Activated B cell treated with CpG ODN at 0.5 μM for 24 hours (primary cell): ENCODE measurements around the gene PALLD. TPM values are rescaled to one million over a fixed set of nuclear protein-coding genes. Genes with fewer than 3 reads are reported as not detected.

Experiments used
- ATAC-seq: fragments of 200-7000 bp; cut with Tn5 transposase; one replicate; pipeline ENCODE4 v1.10.0; 2021; ENCODE audit warnings: low read depth, mild to moderate bottlenecking, moderate library complexity
- CTCF ChIA-PET: fragments of 350-600 bp; sonication (Branson Sonifier 250); formaldehyde crosslinking; loops from one replicate; lab custom pipeline; 2021; ENCODE audit warnings: antibody characterized with exemption; lab: Charles Lee
- POLR2A ChIA-PET: fragments of 350-600 bp; sonication (Branson Sonifier 250); formaldehyde crosslinking; loops from one replicate; lab custom pipeline; 2021; ENCODE audit warnings: antibody characterized with exemption; lab: Charles Lee
- DNase-seq: peaks from one replicate; pipeline ENCODE4 v3.0.0; 2022
- H3K27ac Mint-ChIP-seq: one replicate; pipeline ENCODE4 v1.8.0; 2020; ENCODE audit warnings: mixed read lengths
- H3K27me3 Mint-ChIP-seq: one replicate; pipeline ENCODE4 v1.8.0; 2021; ENCODE audit warnings: mixed read lengths
- H3K36me3 Mint-ChIP-seq: one replicate; pipeline ENCODE4 v1.8.0; 2021; ENCODE audit warnings: low read depth, mixed read lengths
- H3K4me1 Mint-ChIP-seq: one replicate; pipeline ENCODE4 v1.8.0; 2021; ENCODE audit warnings: mixed read lengths
- H3K4me3 Mint-ChIP-seq: one replicate; pipeline ENCODE4 v1.8.0; 2020; ENCODE audit warnings: mild to moderate bottlenecking, mixed read lengths
- H3K9me3 Mint-ChIP-seq: one replicate; pipeline ENCODE4 v1.8.0; 2020; ENCODE audit warnings: mixed read lengths
- intact Hi-C: fragments of 100-400 bp; cut with micrococcal nuclease; formaldehyde crosslinking; loops from one replicate; pipeline ENCODE4 v1.15.1; 2024
- total RNA-seq: library from RNA; stranded (reverse); gene quantifications from 2 replicates; pipeline ENCODE4 v1.2.3, GENCODE V29; 2022
- TF ChIP-seq, protein P1 (sequence below): fragments of 200-600 bp; IDR thresholded peaks from one replicate; pipeline ENCODE4 v1.8.0; 2022; ENCODE audit warnings: antibody characterized with exemption, mild to moderate bottlenecking

Gene PALLD
- total RNA-seq, 1 donor from 2014 or later, result 0.44 TPM

DNA sequence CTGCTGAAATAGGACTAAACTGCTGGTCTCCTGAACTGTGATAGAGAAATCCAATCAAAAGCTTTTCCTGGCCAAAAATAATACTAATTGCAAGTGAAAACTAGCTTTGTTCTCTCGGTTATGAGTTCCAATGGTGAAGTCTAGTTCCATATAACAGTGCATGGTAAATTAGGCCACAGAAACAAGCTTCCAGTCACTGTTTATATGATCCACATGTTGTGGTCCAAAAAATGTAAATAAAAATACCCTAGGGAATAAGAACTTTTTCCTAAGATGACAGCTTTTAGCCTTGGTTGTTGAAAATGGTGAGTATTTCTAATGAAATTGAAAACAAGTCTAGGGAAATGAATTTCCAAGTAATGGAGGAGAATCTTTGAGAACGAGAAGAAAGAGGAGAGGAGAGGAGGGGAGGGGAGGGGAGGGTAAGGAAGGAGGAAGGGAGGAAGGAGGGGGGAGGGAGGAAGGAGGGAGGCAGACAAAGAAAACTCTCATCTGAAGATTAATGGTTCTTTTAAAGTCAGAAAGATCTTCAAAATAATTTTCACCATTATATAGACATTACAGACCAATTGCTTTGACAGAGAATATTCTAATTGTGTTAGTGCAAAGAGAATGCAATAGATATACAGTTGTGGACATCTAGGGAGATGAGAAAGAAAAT lies 26.1 kb downstream of the PALLD start:
- Mint-ChIP-seq H3K27me3 (peaks cover 2% of the 10 kb centered on the region), H3K9me3 (no peaks in the 10 kb centered on the region), H3K36me3 (no peaks in the 10 kb centered on the region), H3K27ac (no peak overlapping the region), H3K4me1 (no peaks in the 10 kb centered on the region), H3K4me3 (no peak overlapping the region)
- TF ChIP-seq, protein P1, sequence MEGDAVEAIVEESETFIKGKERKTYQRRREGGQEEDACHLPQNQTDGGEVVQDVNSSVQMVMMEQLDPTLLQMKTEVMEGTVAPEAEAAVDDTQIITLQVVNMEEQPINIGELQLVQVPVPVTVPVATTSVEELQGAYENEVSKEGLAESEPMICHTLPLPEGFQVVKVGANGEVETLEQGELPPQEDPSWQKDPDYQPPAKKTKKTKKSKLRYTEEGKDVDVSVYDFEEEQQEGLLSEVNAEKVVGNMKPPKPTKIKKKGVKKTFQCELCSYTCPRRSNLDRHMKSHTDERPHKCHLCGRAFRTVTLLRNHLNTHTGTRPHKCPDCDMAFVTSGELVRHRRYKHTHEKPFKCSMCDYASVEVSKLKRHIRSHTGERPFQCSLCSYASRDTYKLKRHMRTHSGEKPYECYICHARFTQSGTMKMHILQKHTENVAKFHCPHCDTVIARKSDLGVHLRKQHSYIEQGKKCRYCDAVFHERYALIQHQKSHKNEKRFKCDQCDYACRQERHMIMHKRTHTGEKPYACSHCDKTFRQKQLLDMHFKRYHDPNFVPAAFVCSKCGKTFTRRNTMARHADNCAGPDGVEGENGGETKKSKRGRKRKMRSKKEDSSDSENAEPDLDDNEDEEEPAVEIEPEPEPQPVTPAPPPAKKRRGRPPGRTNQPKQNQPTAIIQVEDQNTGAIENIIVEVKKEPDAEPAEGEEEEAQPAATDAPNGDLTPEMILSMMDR, result no peak
- ATAC-seq, result no peak
- intact Hi-C loops, result no loop called here
- POLR2A ChIA-PET, result no interaction called here
- DNase-seq, result no peak
- CTCF ChIA-PET, result no interaction called here

DNA sequence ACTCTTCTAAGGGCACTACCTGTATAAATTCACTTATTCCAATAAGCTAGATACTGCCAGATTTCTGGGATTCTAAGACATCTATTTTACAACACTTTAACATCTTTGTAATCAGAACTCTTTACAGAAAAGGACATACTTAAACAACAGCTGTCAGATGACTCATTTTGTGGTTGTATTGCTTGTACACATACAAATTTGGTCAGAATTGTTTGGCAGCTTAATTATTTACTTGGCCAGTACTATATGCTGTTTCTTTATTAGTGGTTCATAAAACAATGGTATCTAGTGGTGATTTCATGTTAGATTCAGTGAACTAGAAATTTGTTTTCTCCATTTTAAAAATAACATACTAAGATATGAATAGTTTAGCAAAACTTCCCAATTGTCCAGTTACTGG lies 27.2 kb downstream of the PALLD start:
- DNase-seq (no peak), ATAC-seq (no peak)
- Mint-ChIP-seq H3K4me1 (no peaks in the 10 kb centered on the region), H3K9me3 (no peaks in the 10 kb centered on the region), H3K4me3 (no peak overlapping the region), H3K27me3 (peaks cover 5% of the 10 kb centered on the region), H3K36me3 (no peaks in the 10 kb centered on the region), H3K27ac (no peak overlapping the region)
- TF ChIP-seq, protein P1, result no peak
- POLR2A ChIA-PET, result no interaction called here
- CTCF ChIA-PET, result interaction anchor here (0.8 kb wide), 1 partner anchor 9 kb away, joined by 3 read pairs; no protein-coding TSS in a partner anchor
- intact Hi-C loops, result no loop called here

DNA sequence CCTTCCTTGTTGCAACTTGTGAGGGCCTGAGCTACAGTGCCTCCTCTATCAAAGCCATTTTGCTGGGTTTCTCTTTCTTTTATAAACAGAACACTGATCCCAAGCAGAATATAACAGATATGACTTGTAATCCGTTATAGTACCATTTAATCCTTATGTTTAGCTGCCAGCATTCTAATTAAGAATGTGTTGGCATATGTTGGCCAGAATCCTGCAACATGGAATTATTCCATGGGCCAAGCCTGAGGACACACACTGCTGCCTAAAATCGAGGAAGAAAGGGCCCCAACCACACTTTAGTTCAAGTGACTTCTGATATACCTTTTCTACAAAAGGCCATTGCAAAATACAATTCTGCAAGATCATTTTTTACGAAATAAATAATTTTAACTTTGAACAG lies 28.0 kb downstream of the PALLD start:
- Mint-ChIP-seq H3K36me3 (no peaks in the 10 kb centered on the region), H3K27me3 (peaks cover 5% of the 10 kb centered on the region), H3K4me3 (no peak overlapping the region), H3K27ac (no peak overlapping the region), H3K4me1 (no peaks in the 10 kb centered on the region), H3K9me3 (no peaks in the 10 kb centered on the region)
- ChIA-PET POLR2A (no interaction called here), CTCF (interaction anchor here (1.3 kb wide), 1 partner anchor 10 kb away, joined by 3 read pairs; no protein-coding TSS in a partner anchor)
- no peak for DNase-seq
- ATAC-seq, result no peak
- TF ChIP-seq, protein P1, result no peak
- intact Hi-C loops, result no loop called here

DNA sequence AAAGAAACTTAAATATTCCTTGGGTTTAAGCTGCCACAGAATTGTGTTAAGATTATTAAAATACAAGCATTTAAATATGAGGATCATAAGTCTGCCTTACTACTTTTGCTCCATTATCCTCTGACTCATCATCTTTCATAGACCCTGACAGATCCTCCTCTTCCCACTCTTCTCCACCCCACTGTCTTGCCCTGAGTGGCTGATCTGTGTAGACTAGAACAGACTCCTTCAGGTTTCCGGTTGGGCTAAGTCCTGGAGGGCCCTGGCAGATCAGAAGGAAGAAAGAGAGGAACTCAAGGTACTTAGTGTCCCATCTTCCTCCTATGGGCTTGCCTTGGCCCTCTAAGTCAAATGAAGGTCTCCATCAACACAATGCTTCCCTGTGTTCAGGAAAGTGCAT lies 30.7 kb downstream of the PALLD start:
- ChIA-PET CTCF (no interaction called here), POLR2A (no interaction called here)
- no peak for DNase-seq
- ATAC-seq, result no peak
- Mint-ChIP-seq H3K4me1 (no peaks in the 10 kb centered on the region), H3K9me3 (no peaks in the 10 kb centered on the region), H3K27me3 (peaks cover 5% of the 10 kb centered on the region), H3K4me3 (no peak overlapping the region), H3K36me3 (no peaks in the 10 kb centered on the region), H3K27ac (no peak overlapping the region)
- TF ChIP-seq, protein P1, result no peak
- intact Hi-C loops, result no loop called here

DNA sequence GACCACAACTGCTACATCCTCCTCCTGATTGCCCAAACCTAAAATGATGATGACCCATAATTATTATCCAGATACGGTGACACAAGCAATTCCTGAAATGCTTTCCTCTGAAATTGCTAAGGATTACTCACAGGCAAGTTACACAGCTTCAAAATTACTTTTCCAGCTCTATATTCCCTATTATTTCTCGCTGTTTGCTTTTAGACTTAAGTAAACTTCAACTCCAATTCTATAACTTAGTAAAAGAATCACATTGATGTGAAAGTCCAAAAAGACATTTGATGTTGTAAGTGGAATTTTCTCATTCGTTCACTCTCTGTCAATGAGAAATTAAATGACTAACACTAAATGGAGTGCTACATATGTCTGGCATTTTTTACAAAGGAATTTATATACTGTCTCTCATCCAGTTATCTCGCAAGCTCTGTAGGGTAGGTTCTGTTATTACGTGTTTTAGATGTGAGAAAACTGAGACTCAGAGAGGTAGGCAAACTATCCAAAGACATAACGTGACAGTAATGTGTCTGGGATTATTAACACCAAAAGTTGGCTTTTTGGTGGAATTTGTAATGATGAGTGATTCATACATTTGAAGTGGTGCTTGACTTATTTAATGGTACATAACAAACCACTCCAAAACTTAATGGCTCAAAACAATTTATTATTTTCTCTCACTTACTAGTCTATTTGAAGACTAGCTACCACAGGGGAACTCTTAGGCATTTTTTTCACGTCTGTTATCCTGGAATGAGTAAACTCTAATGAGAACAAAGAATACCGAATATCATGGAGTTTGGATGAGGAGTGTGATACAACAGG lies 31.5 kb downstream of the PALLD start:
- H3K36me3 Mint-ChIP-seq, result no peaks in the 10 kb centered on the region
- intact Hi-C loops, result no loop called here
- CTCF ChIA-PET, result no interaction called here
- POLR2A ChIA-PET, result no interaction called here
- no peaks in the 10 kb centered on the region for H3K4me1 Mint-ChIP-seq
- no peak overlapping the region for H3K4me3 Mint-ChIP-seq
- H3K27ac Mint-ChIP-seq, result no peak overlapping the region
- no peaks in the 10 kb centered on the region for H3K9me3 Mint-ChIP-seq
- H3K27me3 Mint-ChIP-seq, result peaks cover 5% of the 10 kb centered on the region
- DNase-seq, result no peak
- TF ChIP-seq, protein P1, result no peak
- no peak for ATAC-seq
